Peyer's patch (tissue), 4 donors: ENCODE results near the gene ZNF407. TPM values are rescaled to one million over a fixed set of nuclear protein-coding genes. Genes with fewer than 3 reads are reported as not detected.

Source experiments
- DNase-seq, 3 donors: peaks; one replicate each; pipeline ENCODE4 v3.0.0-alpha.2; 2017 to 2019
- H3K27ac ChIP-seq, 4 donors: fragments of 200-600 bp; sonication (generic); one replicate each; pipeline ENCODE4 v1.5.1; 2016 to 2019
- H3K27me3 ChIP-seq, 2 donors: fragments of 200-600 bp; sonication (generic); one replicate each; pipeline ENCODE4 v1.5.1; 2019
- H3K36me3 ChIP-seq, 3 donors: fragments of 200-600 bp; sonication (generic); one replicate each; pipeline ENCODE4 v1.5.1; 2016 to 2019
- H3K4me1 ChIP-seq, 4 donors: fragments of 200-600 bp; sonication (generic); one replicate each; pipeline ENCODE4 v1.5.1; 2016 to 2019
- H3K4me3 ChIP-seq, 4 donors: fragments of 200-600 bp; sonication (generic); 1 replicate in 3 of 4; 2 replicates in 1 of 4; pipeline ENCODE4 v1.5.1; 2016 to 2019; ENCODE audit warnings: mild to moderate bottlenecking in 1 of 4
- H3K9me3 ChIP-seq, 4 donors: fragments of 200-600 bp; sonication (generic); one replicate each; pipeline ENCODE4 v1.5.1; 2016 to 2019; ENCODE audit warnings: mild to moderate bottlenecking in 1 of 4
- CTCF ChIP-seq, 6 experiments: fragments of 450-650 bp in 4 of 6; fragments of 200-600 bp in 2 of 6; sonication (generic) in 1 of 6; IDR thresholded peaks; one replicate each; pipeline ENCODE4 v1.5.1; 2017 to 2019; ENCODE audit warnings: antibody characterized with exemption in 6 of 6, mild to moderate bottlenecking in 3 of 6, moderate library complexity in 1 of 6
- POLR2A ChIP-seq, 2 donors: fragments of 450-650 bp; IDR thresholded peaks; one replicate each; pipeline ENCODE4 v1.5.1; 2017; ENCODE audit warnings: antibody characterized with exemption in 2 of 2, mild to moderate bottlenecking in 2 of 2, moderate library complexity in 2 of 2
- total RNA-seq, 4 donors: library from RNA; depleted of rRNA; stranded (reverse); fragments of >200 nt; gene quantifications; one replicate each; pipeline ENCODE4 v1.1.0, GENCODE V29; 2016

ZNF407 gene
- total RNA-seq, 4 donors from 2014 or later, result 24.0 to 54.5 (median 32.3) TPM

GRCh38 chr18:74980669-74981068, 383.0 kb downstream of the ZNF407 start:
- Histone ChIP-seq H3K36me3 (no peaks in the 10 kb centered on the region), H3K27ac (no peak overlapping the region), H3K4me1 (no peaks in the 10 kb centered on the region), H3K27me3 (no peaks in the 10 kb centered on the region), H3K4me3 (no peak overlapping the region), H3K9me3 (no peaks in the 10 kb centered on the region)
- DNase-seq, result no peak
- TF ChIP-seq CTCF (IDR thresholded peaks at IDR 0.05), result no peak
- TF ChIP-seq POLR2A (IDR thresholded peaks at IDR 0.05), result no peak

- no peak for DNase-seq
- no peaks in the 10 kb centered on the region for H3K9me3 ChIP-seq
- no peak overlapping the region for H3K4me3 ChIP-seq
Observed at GRCh38 chr18:74981476-74981875, 383.8 kb downstream of the ZNF407 start.

GRCh38 chr18:74982946-74983635, 385.4 kb downstream of the ZNF407 start:
- Histone ChIP-seq H3K27me3 (no peaks in the 10 kb centered on the region), H3K36me3 (no peaks in the 10 kb centered on the region), H3K4me3 (no peak overlapping the region), H3K4me1 (no peaks in the 10 kb centered on the region), H3K27ac (peak overlapping the region in 2 of 4 donors; percentile 39 to 51), H3K9me3 (no peaks in the 10 kb centered on the region)
- TF ChIP-seq CTCF (IDR thresholded peaks at IDR 0.05) (no peak), POLR2A (IDR thresholded peaks at IDR 0.05) (no peak)
- no peak for DNase-seq

More at GRCh38 chr18:74981476-74981875, 383.8 kb downstream of the ZNF407 start:
- H3K27ac ChIP-seq, result no peak overlapping the region
- H3K4me1 ChIP-seq, result no peaks in the 10 kb centered on the region
- no peak for TF ChIP-seq CTCF (IDR thresholded peaks at IDR 0.05)
- no peak for TF ChIP-seq POLR2A (IDR thresholded peaks at IDR 0.05)
- no peaks in the 10 kb centered on the region for H3K36me3 ChIP-seq
- H3K27me3 ChIP-seq, result no peaks in the 10 kb centered on the region

- no peaks in the 10 kb centered on the region for H3K9me3 ChIP-seq
- no peaks in the 10 kb centered on the region for H3K36me3 ChIP-seq
- no peak overlapping the region for H3K27ac ChIP-seq
- DNase-seq, result no peak
- no peaks in the 10 kb centered on the region for H3K27me3 ChIP-seq
- no peak for TF ChIP-seq POLR2A (IDR thresholded peaks at IDR 0.05)
- H3K4me1 ChIP-seq, result no peaks in the 10 kb centered on the region
- H3K4me3 ChIP-seq, result no peak overlapping the region
Observed at GRCh38 chr18:74989134-74989533, 391.5 kb downstream of the ZNF407 start.

- no peak for DNase-seq
- H3K4me3 ChIP-seq, result no peak overlapping the region
- H3K4me1 ChIP-seq, result peaks cover 0 to 2% (median 0%) of the 10 kb centered on the region in 4 donors
- H3K27ac ChIP-seq, result peak overlapping the region in 2 of 4 donors; percentile 3 to 15
- no peak for TF ChIP-seq CTCF (IDR thresholded peaks at IDR 0.05)
- no peak for TF ChIP-seq POLR2A (IDR thresholded peaks at IDR 0.05)
- no peaks in the 10 kb centered on the region for H3K27me3 ChIP-seq
- no peaks in the 10 kb centered on the region for H3K9me3 ChIP-seq
- no peaks in the 10 kb centered on the region for H3K36me3 ChIP-seq
Observed at GRCh38 chr18:74990563-74991081, 393.0 kb downstream of the ZNF407 start.
